GM19455 (cell line): ENCODE measurements around the gene CD79B.

ENCODE experiments used
- ATAC-seq: cut with Tn5 transposase; IDR thresholded peaks from one replicate; pipeline ENCODE4 v1.9.1; 2021; ENCODE audit not compliant: unreplicated experiment

CD79B gene

DNA sequence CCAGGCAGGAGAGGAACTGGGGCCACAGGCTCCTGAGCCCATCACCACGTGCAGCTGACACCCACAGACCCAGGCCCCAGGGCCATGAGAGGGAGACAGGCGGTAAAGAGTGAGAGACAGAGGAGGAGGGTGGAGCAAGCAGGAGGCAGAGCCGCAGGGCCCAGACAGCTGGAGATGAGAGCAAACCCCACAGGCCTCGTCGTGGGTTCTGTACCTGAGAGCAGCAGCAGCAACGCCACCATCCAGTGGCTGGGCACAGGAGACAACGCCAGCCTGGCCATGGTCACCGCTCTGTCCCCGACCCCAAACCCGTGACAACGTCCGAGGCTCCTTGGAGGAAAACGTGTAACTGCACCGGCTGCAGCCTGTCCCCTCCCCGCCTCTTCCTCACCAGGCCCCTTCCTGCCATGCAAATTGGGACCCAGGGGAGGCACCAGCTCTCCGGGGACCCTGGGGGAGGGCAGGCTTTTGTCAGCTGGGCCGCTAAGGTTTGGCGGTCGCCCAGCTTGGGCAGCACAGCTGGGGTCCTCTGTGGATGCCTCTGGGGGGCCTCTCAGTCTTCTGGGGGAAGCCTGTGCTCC, at the start of gene CD79B:
Gene CD79B (minus strand): TSS at position 351 of the 581 bp plus-strand sequence. CDS start 70 bp downstream, at position 281.
- peak; percentile 85 for ATAC-seq

DNA sequence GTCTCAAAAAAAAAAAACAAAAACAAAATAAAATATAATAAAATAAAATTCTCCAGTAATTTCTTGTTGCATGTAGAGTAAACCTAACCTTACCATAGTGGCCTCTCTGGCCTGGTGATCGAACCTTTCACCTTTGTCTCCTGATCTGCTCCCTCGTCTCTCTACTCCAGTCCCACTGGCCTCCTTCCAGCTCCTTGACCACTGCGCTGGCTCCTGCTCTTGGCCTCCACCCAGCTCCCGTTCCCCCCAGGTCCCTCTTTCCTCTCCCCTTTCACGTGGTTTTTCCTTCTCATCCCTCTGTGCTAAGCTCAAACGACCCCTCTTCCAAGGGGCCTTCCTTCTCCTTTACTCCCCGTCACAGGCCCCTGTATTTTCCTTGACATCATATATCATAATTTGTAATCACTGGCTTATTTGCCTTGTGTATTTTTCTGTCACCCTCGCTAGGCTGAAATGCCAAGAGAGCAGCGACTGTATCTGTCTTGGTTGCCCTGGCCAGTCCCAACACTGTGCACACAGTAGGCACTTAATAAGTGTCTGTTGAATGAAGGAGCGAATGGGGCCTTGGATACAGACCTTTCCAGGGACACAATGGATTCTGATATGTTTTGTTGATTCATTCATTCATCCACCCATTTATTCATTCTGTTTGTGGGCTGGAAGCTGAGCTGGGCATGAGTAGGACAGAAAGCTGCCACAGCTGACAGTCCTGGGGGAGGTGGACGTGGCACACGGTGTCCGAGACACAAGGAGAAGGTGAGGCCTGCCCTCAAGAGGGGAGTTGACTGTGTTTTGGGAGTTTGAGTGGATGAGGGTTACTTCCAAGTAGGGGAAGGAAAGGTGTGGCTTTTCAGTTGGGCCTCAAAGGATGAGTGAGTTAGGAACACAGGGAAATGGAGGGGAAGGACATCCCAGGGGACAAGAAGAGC, 46.4 kb upstream of the CD79B start:
- no peak for ATAC-seq

GRCh38 chr17:63976702-63977101, 44.6 kb upstream of the CD79B start:
- ATAC-seq, result no peak

DNA sequence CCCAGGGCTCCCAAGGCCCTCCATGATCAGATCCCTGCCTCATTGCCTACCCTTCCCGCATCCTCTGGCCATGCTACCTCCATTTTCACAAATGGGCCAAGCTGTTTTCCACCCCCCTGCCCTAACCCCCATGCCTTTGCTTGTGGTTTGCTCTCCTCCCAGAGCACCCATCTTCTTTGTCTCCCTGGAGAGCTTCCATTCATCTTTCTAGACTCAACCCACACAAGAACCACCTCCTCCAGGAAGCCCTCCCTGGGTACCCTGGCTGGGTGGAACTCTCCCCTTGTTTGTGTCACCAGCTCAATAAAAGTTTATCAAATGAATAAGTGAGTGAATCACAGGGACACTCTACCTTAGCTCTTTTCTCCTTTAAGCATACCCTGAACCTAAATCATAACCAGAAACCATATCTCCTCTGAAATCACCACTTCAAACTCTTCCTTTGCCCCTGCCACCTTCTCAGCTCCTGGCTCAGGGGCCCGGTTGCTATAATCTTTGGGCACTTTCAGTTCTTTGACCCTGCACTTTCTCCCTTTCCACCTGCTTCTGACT, 43.5 kb upstream of the CD79B start:
- ATAC-seq, result no peak

DNA sequence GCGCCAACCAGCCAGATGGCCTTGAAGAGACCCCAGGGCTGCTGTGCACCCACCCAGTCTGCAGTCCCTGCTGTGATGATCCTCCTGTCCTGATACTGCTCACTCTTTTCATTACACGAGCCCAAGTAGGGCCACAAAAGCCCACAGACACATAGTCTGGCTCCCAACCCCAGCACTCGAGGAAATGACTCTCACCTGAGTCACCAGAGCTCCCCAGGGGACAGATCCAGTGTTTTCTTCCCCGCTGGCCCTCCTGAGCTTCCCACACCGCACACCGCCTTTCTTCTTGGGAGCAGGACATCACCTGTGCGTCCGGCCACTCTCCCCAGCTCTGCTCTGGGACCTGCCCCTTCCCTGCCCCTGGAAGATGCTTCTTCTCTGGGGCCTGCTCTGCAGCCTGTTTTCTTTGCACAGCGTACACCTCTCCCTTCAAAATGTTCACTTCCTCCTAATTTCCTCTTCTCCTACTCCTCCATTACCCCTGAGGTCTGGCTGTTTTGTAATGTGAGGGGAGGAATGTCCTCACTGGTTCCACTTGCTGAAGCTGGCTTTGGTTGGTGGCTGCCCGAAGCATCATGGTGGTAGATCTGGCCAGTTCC, 42.6 kb upstream of the CD79B start:
- ATAC-seq, result no peak

DNA sequence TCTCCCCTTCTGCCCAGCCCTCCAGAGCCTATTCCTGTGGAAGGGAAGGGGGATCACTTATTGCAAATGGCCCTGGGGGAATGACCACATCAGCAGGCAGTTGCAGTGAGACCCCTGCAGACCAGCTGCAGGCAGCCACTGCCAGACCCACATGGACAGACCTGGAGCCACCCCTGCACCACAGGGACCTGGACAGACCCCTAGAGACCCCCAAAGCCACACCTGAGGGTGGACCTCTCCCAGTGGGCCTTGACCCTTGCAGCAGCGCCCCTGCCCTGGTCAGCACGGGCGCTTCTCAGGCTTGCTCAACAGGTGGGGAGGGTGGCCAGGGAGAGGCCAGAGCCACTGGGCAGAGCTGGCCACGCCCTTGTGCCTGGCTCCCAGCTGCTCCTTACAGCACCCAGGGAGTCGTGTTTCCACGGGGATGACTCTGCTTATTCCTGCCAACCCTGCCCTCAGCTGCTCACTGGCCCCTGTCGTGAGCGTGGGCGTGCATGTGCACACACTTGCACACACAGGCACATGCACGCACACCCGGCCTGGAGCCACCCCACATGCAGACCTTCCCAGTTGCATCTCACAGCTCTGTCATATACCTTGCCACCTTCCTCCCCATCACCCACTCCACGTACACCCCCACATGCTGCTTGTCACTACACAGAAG, 41.9 kb upstream of the CD79B start:
- no peak for ATAC-seq

GRCh38 chr17:63973247-63973646, 41.1 kb upstream of the CD79B start:
- ATAC-seq, result no peak

DNA sequence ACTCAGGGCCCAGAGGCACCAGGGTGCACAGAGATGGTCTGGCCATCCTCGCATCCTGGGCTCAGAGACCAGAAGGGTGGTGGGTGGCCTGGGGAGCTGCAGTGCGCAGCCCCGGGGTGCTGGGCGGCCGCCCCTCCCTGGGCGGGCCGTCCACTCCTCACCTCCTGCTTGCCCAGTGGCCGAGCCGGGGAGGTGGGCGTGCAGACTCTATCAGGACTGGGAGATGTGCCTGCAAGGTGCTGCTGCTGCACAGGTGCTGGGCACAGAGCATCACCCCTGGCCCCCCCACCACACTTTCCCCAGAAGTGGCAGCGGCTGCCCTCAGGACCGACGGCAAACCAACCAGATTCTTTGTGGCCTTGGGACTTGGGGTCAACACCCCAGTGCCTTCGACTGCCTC, 40.7 kb upstream of the CD79B start, which contains the start of gene SCN4A:
Gene SCN4A (minus strand): TSS at position 123 of the 400 bp plus-strand sequence. CDS start 77 bp downstream, at position 46.
- no peak for ATAC-seq

GRCh38 chr17:63969278-63969677, 37.1 kb upstream of the CD79B start:
- ATAC-seq, result no peak

- ATAC-seq, result no peak
These were observed 35.8 kb upstream of the CD79B start for GRCh38 chr17:63967953-63968352.

- ATAC-seq, result no peak
These were observed 34.6 kb upstream of the CD79B start for GRCh38 chr17:63966646-63967264.

- ATAC-seq, result no peak
These were observed 31.0 kb upstream of the CD79B start for GRCh38 chr17:63963123-63963522.

DNA sequence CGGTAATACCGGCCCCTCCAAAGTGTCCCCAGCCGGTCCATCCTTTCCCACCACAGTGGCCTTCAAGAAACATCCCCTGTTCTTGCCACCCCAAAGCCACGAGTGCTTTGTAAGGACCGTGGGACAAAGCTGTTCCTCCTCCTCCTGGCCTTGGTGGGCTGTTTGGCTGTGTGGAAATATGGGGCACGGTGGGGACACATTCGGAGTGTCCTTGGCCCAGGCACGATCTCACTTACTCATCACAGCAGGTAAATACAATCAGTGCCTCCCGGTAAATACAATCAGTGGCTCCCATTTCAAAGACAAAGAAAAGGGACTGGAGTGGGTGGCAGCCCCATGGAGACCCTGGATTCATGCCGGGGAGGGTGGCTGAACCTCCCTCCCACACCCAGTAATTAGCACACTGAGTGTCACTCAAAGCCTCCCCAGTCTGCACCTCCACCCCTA, 30.2 kb upstream of the CD79B start:
- no peak for ATAC-seq

- ATAC-seq, result no peak
These were observed 29.5 kb upstream of the CD79B start for GRCh38 chr17:63961355-63962212.

DNA sequence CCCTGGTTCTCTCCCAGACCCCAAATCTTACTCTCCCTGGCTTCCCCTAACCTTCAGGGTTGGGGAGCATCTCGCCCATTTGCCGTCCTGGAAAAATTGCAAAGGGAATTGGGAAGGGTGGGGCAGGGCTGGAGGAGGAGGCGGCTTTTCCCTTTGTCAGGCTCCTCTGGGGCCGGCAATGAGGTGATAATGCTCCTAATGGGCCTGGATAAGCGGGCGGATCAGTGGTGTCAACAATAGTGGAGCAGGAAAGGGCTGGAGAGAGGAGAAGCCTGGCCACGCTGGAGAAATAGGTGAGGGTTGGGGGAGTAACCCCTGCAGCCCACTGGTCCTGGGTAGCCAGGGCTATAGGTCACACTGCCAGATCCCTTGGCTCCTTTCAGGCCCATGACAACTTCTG, 28.3 kb upstream of the CD79B start:
- no peak for ATAC-seq

- ATAC-seq, result no peak
These were observed 27.9 kb upstream of the CD79B start for GRCh38 chr17:63960006-63960405.

DNA sequence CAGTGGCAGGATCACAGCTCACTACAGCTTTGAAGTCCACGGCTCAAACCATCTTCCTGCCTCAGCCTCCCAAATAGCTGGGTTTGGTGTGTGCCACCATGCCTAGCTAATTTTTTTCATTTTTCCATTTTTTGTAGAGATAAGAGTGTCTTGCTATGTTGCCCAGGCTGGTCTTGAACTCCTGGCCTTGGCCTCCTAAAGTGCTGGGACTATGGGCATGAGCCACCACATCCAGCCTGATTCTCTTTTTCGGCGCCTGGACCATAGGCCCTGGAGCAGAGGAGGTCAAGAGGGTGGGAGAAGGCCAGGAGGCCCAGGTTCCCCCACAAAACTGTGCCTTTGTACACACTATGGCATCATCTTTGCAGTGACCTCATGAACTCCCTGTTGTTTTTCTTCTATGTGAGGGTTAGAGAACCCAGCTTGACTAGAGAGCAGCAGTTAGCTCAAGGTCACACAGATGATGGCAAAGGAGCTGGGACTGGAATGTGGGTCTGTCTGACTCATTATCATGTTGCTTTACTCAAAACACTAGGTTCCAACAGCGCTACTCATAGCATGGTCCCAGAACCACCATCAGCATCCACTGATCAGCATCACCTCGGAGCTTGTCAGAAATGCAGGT, 24.3 kb upstream of the CD79B start:
- no peak for ATAC-seq

- no peak for ATAC-seq
These were observed 23.7 kb upstream of the CD79B start for GRCh38 chr17:63955791-63956190.

DNA sequence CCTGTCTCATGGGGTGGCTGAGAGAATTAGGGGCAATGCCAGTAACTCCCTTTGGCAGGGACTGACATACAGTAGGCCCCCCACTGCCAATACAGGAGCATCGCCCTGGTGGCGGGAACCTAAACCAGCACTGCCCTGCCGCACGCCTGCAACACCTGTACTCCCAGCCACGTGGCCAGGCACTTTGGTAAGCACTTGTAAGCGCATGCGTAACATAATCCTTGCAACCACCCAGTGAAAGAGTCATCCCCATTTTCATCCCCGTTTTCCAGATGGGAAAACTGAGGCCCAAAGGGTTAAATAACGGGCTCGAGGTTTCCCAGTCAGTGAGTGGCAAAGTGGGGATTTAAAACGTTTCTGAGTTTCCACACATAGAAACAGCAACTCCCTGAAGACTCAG, 23.1 kb upstream of the CD79B start:
- no peak for ATAC-seq
